H1 (cell line): Measurements from ENCODE around the gene CUL9. TPM values are rescaled to one million over a fixed set of nuclear protein-coding genes. Genes with fewer than 3 reads are reported as not detected.
A peak's percentile ranks its signal among the peaks of the same experiment; 100 is the strongest.

Source experiments
- CTCF ChIA-PET: fragments of 300-600 bp; sonication (Branson Sonifier 250); formaldehyde crosslinking; loops from one replicate; lab custom pipeline; 2021; ENCODE audit not compliant: partially characterized antibody; lab: Charles Lee
- POLR2A ChIA-PET: fragments of 300-600 bp; sonication (Branson Sonifier 250); formaldehyde crosslinking; loops from one replicate; lab custom pipeline; 2021; ENCODE audit warnings: inconsistent platforms; ENCODE audit not compliant: partially characterized antibody; lab: Charles Lee
- DNase-seq, 2 experiments: peaks; one replicate each; pipeline versions ENCODE4 v3.0.0 to v3.0.0-alpha.2; 2010 to 2022; ENCODE audit warnings: low spot score in 2 of 2, low read depth in 1 of 2, mixed read lengths in 1 of 2
- FAIRE-seq: peaks from 2 replicates; lab custom pipeline; 2011; peaks lifted over from hg19 to GRCh38; lab: Jason Lieb, UNC
- H2AFZ ChIP-seq: 2 replicates; pipeline ENCODE4 v1.8.1; 2012; ENCODE audit warnings: low read length, inconsistent platforms
- H2AK5ac ChIP-seq: 2 replicates; pipeline ENCODE4 v1.6.1; 2013; ENCODE audit warnings: low read depth, low read length
- H2BK120ac ChIP-seq: replicated peaks from 2 replicates; pipeline ENCODE3; 2013; ENCODE audit warnings: low read depth, low read length, inconsistent platforms
- H2BK12ac ChIP-seq: 2 replicates; pipeline ENCODE4 v1.6.1; 2013; ENCODE audit warnings: low read depth, low read length
- H2BK15ac ChIP-seq: 2 replicates; pipeline ENCODE4 v1.6.1; 2013; ENCODE audit warnings: low read length
- H2BK20ac ChIP-seq: 2 replicates; pipeline ENCODE4 v1.6.1; 2013; ENCODE audit warnings: low read length
- H2BK5ac ChIP-seq: 2 replicates; pipeline ENCODE4 v1.6.1; 2013; ENCODE audit warnings: low read depth, low read length
- H3K14ac ChIP-seq: 2 replicates; pipeline ENCODE4 v1.6.1; 2013; ENCODE audit warnings: inconsistent platforms; ENCODE audit not compliant: insufficient read length
- H3K18ac ChIP-seq: 2 replicates; pipeline ENCODE4 v1.6.1; 2013; ENCODE audit warnings: low read length; ENCODE audit errors: extremely low read depth
- H3K23ac ChIP-seq: 2 replicates; pipeline ENCODE4 v1.6.1; 2013; ENCODE audit warnings: inconsistent platforms; ENCODE audit not compliant: insufficient read length
- H3K23me2 ChIP-seq: 2 replicates; pipeline ENCODE4 v1.6.1; 2013; ENCODE audit warnings: low read depth, low read length
- H3K27ac ChIP-seq: 2 replicates; pipeline ENCODE4 v1.6.1; 2011; ENCODE audit warnings: low read depth, low read length, inconsistent platforms
- H3K27me3 ChIP-seq, 4 experiments: replicated peaks in 1 of 4; 1 replicate in 1 of 4; 2 replicates in 3 of 4; pipeline versions ENCODE4 v1.6.1 to v1.8.1; 2011 to 2013; ENCODE audit warnings: low read length in 3 of 4, mild to moderate bottlenecking in 3 of 4, inconsistent platforms in 2 of 4, mixed read lengths in 2 of 4, moderate library complexity in 1 of 4; ENCODE audit not compliant: control insufficient read depth in 3 of 4, insufficient read depth in 3 of 4; ENCODE audit errors: extremely low read depth in 1 of 4
- H3K36me3 ChIP-seq, 4 experiments: 2 replicates each; pipeline versions ENCODE4 v1.6.1 to v1.8.1; 2011 to 2013; ENCODE audit warnings: mild to moderate bottlenecking in 4 of 4, low read length in 3 of 4, moderate library complexity in 2 of 4, control low read depth in 1 of 4, inconsistent platforms in 1 of 4; ENCODE audit not compliant: insufficient read depth in 4 of 4, control insufficient read depth in 2 of 4
- H3K4ac ChIP-seq: replicated peaks from 2 replicates; pipeline ENCODE3; 2013; ENCODE audit warnings: low read length, low read depth, mixed read lengths, inconsistent platforms; ENCODE audit not compliant: insufficient read length
- H3K4me1 ChIP-seq, 4 experiments: replicated peaks in 1 of 4; 1 replicate in 1 of 4; 2 replicates in 3 of 4; pipeline versions ENCODE4 v1.6.1 to v1.8.1; 2011 to 2013; ENCODE audit warnings: low read length in 3 of 4, inconsistent platforms in 2 of 4, mixed read lengths in 1 of 4; ENCODE audit not compliant: insufficient read depth in 4 of 4, control insufficient read depth in 3 of 4
- H3K4me2 ChIP-seq, 2 experiments: 2 replicates each; pipeline versions ENCODE4 v1.6.1 to v1.8.1; 2011 to 2013; ENCODE audit warnings: low read depth in 2 of 2, low read length in 2 of 2, control low read depth in 1 of 2, inconsistent platforms in 1 of 2, mild to moderate bottlenecking in 1 of 2; ENCODE audit not compliant: insufficient read depth in 1 of 2
- H3K4me3 ChIP-seq, 4 experiments: fragments of 200-600, 300-600 bp in 1 of 4; sonication (generic), shearing (Covaris generic), sonication (Bioruptor Twin) in 1 of 4; 2 replicates each; pipeline versions ENCODE4 v1.5.1 to v1.8.1; 2011 to 2016; ENCODE audit warnings: low read length in 4 of 4, low read depth in 3 of 4, control low read depth in 2 of 4, inconsistent platforms in 2 of 4, mild to moderate bottlenecking in 2 of 4, mixed read lengths in 1 of 4, moderate library complexity in 1 of 4; ENCODE audit not compliant: insufficient read depth in 2 of 4; ENCODE audit errors: extremely low read depth in 1 of 4
- H3K56ac ChIP-seq: replicated peaks from 2 replicates; pipeline ENCODE3; 2013; ENCODE audit warnings: low read depth, mild to moderate bottlenecking, mixed read lengths, low read length, inconsistent platforms; ENCODE audit not compliant: insufficient read length
- H3K79me1 ChIP-seq: 2 replicates; pipeline ENCODE4 v1.6.1; 2013; ENCODE audit warnings: low read depth, low read length, control low read depth
- H3K79me2 ChIP-seq, 2 experiments: 2 replicates each; pipeline versions ENCODE4 v1.6.1 to v1.8.1; 2012 to 2013; ENCODE audit warnings: low read length in 2 of 2, mild to moderate bottlenecking in 2 of 2, inconsistent platforms in 1 of 2; ENCODE audit not compliant: insufficient read depth in 2 of 2, control insufficient read depth in 1 of 2
- H3K9ac ChIP-seq, 4 experiments: replicated peaks in 1 of 4; 1 replicate in 1 of 4; 2 replicates in 3 of 4; pipeline versions ENCODE4 v1.6.1 to v1.8.1; 2011 to 2013; ENCODE audit warnings: low read depth in 3 of 4, low read length in 3 of 4, control low read depth in 2 of 4, mild to moderate bottlenecking in 2 of 4, moderate library complexity in 2 of 4, inconsistent platforms in 1 of 4; ENCODE audit errors: extremely low read depth in 1 of 4
- H3K9me3 ChIP-seq, 2 experiments: 2 replicates each; pipeline versions ENCODE4 v1.6.1 to v1.8.1; 2012 to 2013; ENCODE audit warnings: mild to moderate bottlenecking in 2 of 2, moderate library complexity in 2 of 2, control low read depth in 1 of 2, inconsistent platforms in 1 of 2, low read depth in 1 of 2, low read length in 1 of 2, mixed read lengths in 1 of 2; ENCODE audit not compliant: insufficient read depth in 2 of 2
- H4K20me1 ChIP-seq, 2 experiments: replicated peaks in 1 of 2; 2 replicates each; pipeline versions ENCODE3 to v1.8.1; 2011 to 2013; ENCODE audit warnings: inconsistent platforms in 2 of 2, low read length in 2 of 2, mild to moderate bottlenecking in 1 of 2; ENCODE audit not compliant: insufficient read depth in 2 of 2, control insufficient read depth in 1 of 2
- H4K5ac ChIP-seq: 2 replicates; pipeline ENCODE4 v1.6.1; 2013; ENCODE audit warnings: low read length, low read depth, mixed read lengths, inconsistent platforms; ENCODE audit not compliant: insufficient read length
- H4K8ac ChIP-seq: 2 replicates; pipeline ENCODE4 v1.8.0; 2013; ENCODE audit warnings: mild to moderate bottlenecking, moderate library complexity, low read length, inconsistent platforms; ENCODE audit not compliant: insufficient read depth; ENCODE audit errors: extremely low read depth
- H4K91ac ChIP-seq: replicated peaks from 2 replicates; pipeline ENCODE3; 2013; ENCODE audit warnings: low read length, mixed read lengths, inconsistent platforms; ENCODE audit not compliant: insufficient read length
- ASH2L ChIP-seq: fragments of 200-600, 300-600 bp; sonication (generic); IDR thresholded peaks from one replicate; pipeline ENCODE4 v1.7.1; 2017; ENCODE audit warnings: low read length
- CHD2 ChIP-seq: IDR thresholded peaks from 2 replicates; pipeline ENCODE4 v1.6.1; 2012; ENCODE audit warnings: low read length, improper control_type of control experiment
- EP300 ChIP-seq, 2 experiments: IDR thresholded peaks; 1 replicate in 1 of 2; 2 replicates in 1 of 2; pipeline ENCODE4 v1.6.1; 2011 to 2012; ENCODE audit warnings: low read depth in 2 of 2, low read length in 2 of 2, mild to moderate bottlenecking in 2 of 2, borderline replicate concordance in 1 of 2, inconsistent platforms in 1 of 2, moderate library complexity in 1 of 2
- EZH2 ChIP-seq: fragments of 200-600 bp; sonication (generic); IDR thresholded peaks from 2 replicates; pipeline ENCODE4 v1.7.1; 2012; ENCODE audit warnings: low read depth, mild to moderate bottlenecking, moderate library complexity, low read length, inconsistent platforms; ENCODE audit not compliant: severe bottlenecking
- FOSL1 ChIP-seq: IDR thresholded peaks from 2 replicates; pipeline ENCODE4 v1.6.1; 2011; ENCODE audit warnings: mild to moderate bottlenecking, low read depth, low read length, moderate library complexity; ENCODE audit not compliant: insufficient read depth
- JUND ChIP-seq: IDR thresholded peaks from 2 replicates; pipeline ENCODE4 v1.6.1; 2011; ENCODE audit warnings: mild to moderate bottlenecking, improper control_type of control experiment, low read length
- PHF8 ChIP-seq: fragments of 200-600 bp; sonication (generic); conservative IDR thresholded peaks from 2 replicates; pipeline ENCODE4 v1.7.1; 2012; ENCODE audit warnings: low read depth, mild to moderate bottlenecking, inconsistent platforms, low read length, moderate library complexity
- POLR2AphosphoS5 ChIP-seq: IDR thresholded peaks from 2 replicates; pipeline ENCODE4 v1.6.1; 2011; ENCODE audit warnings: low read depth, low read length
- SIRT6 ChIP-seq: IDR thresholded peaks from one replicate; pipeline ENCODE4 v1.7.1; 2012; ENCODE audit warnings: low read length, inconsistent platforms
- SP1 ChIP-seq: IDR thresholded peaks from 2 replicates; pipeline ENCODE4 v1.6.1; 2011; ENCODE audit warnings: low read depth, low read length
- WGBS, 2 experiments: shearing (Covaris generic) in 1 of 2; methylation state at CpG; one replicate each; pipeline versions ENCODE4 v1.1.6 to v1.1.7; 2013 to 2015; ENCODE audit warnings: low lambda C conversion rate in 2 of 2, mixed read lengths in 2 of 2, inconsistent platforms in 1 of 2, low coverage in 1 of 2, missing lambda C conversion rate in 1 of 2; ENCODE audit not compliant: insufficient replicate concordance in 2 of 2, insufficient coverage in 1 of 2, insufficient read length in 1 of 2; ENCODE audit errors: extremely low coverage in 1 of 2, missing lambda C conversion rate in 1 of 2; 5-methylcytosine and 5-hydroxymethylcytosine counted together
- polyA plus RNA-seq, 7 experiments: library from polyadenylated mRNA; depleted of rRNA in 3 of 7; stranded (reverse) in 5 of 7; unstranded in 2 of 7; fragments of >200 nt in 5 of 7; fragments of 200-250 nt in 2 of 7; gene quantifications; 1 replicate in 5 of 7; 2 replicates in 1 of 7; 4 replicates in 1 of 7; pipeline versions ENCODE4 v1.2.1 to v1.2.3, GENCODE V29; 2011 to 2013; ENCODE audit warnings: missing spikeins in 2 of 7, mixed read lengths in 2 of 7
- total RNA-seq: library from RNA; stranded (reverse); fragmentation: NEBNext Ultra II Directional; extraction: Animal tissue kit (Norgen Biotek cat#: 25700); gene quantifications from 2 replicates; pipeline ENCODE4 v1.2.1, GENCODE V29; 2021
- TF ChIP-seq, protein P1 (sequence below): IDR thresholded peaks from 2 replicates; pipeline ENCODE4 v1.6.1; 2012; ENCODE audit warnings: inconsistent platforms

The CUL9 gene
- total and polyA plus RNA-seq, 2 of the 8 experiments (the other 6 are each of a cell fraction or from before 2014, with no cell fraction given): 7.7 to 9.8 TPM

GRCh38 chr6:43246301-43247113 lies 64.5 kb downstream of the CUL9 start:
- Histone ChIP-seq H3K9me3 (no peaks in the 10 kb centered on the region), H2BK120ac (no peak overlapping the region), H3K4me1 (peaks cover 4 to 8% (median 7%) of the 10 kb centered on the region in 4 experiments), H3K36me3 (no peaks in the 10 kb centered on the region), H3K18ac (peak overlapping the region; percentile 88), H3K27me3 (peaks cover 11 to 48% (median 40%) of the 10 kb centered on the region in 4 experiments), H4K5ac (peak overlapping the region; percentile 31), H2AK5ac (no peak overlapping the region), H2BK15ac (peak overlapping the region; percentile 95), H2BK20ac (no peak overlapping the region), H3K4me2 (peak overlapping the region; percentile 75 to 89), H2AFZ (peak overlapping the region; percentile 90; the same call in 1 of the 2 replicates), H3K23me2 (peaks cover 14% of the 10 kb centered on the region; the same call in 1 of the 2 replicates), H3K27ac (peak overlapping the region; percentile 63), H3K14ac (no peak overlapping the region), H2BK5ac (peak overlapping the region; percentile 91), H3K4ac (peak overlapping the region; percentile 80), H4K91ac (no peak overlapping the region), H3K23ac (no peak overlapping the region), H4K20me1 (peaks cover 0 to 4% of the 10 kb centered on the region in 2 experiments), H3K56ac (no peak overlapping the region), H3K79me1 (no peaks in the 10 kb centered on the region), H3K9ac (peak overlapping the region in 3 of 4 experiments; percentile 27 to 51 (median 45); a peak in 5 of 7 replicates), H3K79me2 (no peaks in the 10 kb centered on the region), H3K4me3 (peak overlapping the region; percentile 78 to 90 (median 82)), H4K8ac (peak overlapping the region; percentile 22), H2BK12ac (peak overlapping the region; percentile 35; the same call in 1 of the 2 replicates)
- POLR2A ChIA-PET: interaction anchor here (0.6 to 1.7 kb wide), 15 partner anchors 9 to 264 kb away, joined by 3 to 7 read pairs (median 4); partner anchors contain the start of genes CUL9, LRRC73 and PTK7
- WGBS, 2 experiments: 6% methylated on average over 19 of the region's 27 CpGs; no CpG with 5 or more reads in 1 of the 2 experiments
- DNase-seq (peak; percentile 82 to 93), FAIRE-seq (no peak)
- CTCF ChIA-PET: interaction anchor here (1.1 to 1.9 kb wide), 6 partner anchors 9 to 111 kb away, joined by 3 to 5 read pairs (median 4); no protein-coding TSS in a partner anchor
- TF ChIP-seq ASH2L (no peak), PHF8 (0 out of 2 replicates have a peak, but pooled peaks have one; percentile 38), SP1 (peak; percentile 43; the same call in 1 of the 2 replicates), SIRT6 (no peak), CHD2 (0 out of 2 replicates have a peak, but pooled peaks have one; percentile 35), EP300 (IDR thresholded peaks at IDR 0.05; ENCODE audit: borderline replicate concordance in 1 of 2, low read depth in 2 of 2, low read length in 2 of 2) (0 out of 3 replicates have a peak, but pooled peaks of 1 of the 2 experiments have one; percentile 50), FOSL1 (no peak), EZH2 (no peak), POLR2AphosphoS5 (peak; percentile 58), JUND (no peak)
- TF ChIP-seq, protein P1, sequence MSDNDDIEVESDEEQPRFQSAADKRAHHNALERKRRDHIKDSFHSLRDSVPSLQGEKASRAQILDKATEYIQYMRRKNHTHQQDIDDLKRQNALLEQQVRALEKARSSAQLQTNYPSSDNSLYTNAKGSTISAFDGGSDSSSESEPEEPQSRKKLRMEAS: peak; percentile 36
